Panc1 (cell line): ENCODE results near the gene TNFAIP1. TPM values are rescaled to one million over a fixed set of nuclear protein-coding genes. Genes with fewer than 3 reads are reported as not detected.
A peak's percentile ranks its signal among the peaks of the same experiment; 100 is the strongest.

Source experiments
- ATAC-seq: fragments of 200-7000 bp; cut with Tn5 transposase; 2 replicates; pipeline ENCODE4 v1.9.1; 2020; ENCODE audit warnings: mild to moderate bottlenecking, moderate library complexity
- BruUV-seq: library from RNA; stranded (reverse); fragments of 400-500 nt; replicated peaks from 2 replicates; lab custom pipeline; 2021; lab: Mats Ljungman, UMichigan
- CTCF ChIA-PET: fragments of 300-600 bp; sonication (Branson Sonifier 250); formaldehyde crosslinking; loops from one replicate; lab custom pipeline; 2022; ENCODE audit warnings: antibody characterized with exemption; lab: Charles Lee
- POLR2A ChIA-PET: fragments of 300-600 bp; sonication (Branson Sonifier 250); formaldehyde crosslinking; loops from one replicate; lab custom pipeline; 2022; ENCODE audit warnings: antibody characterized with exemption; lab: Charles Lee
- DNase-seq: peaks from one replicate; pipeline ENCODE4 v3.0.0-alpha.2; 2010; ENCODE audit warnings: low read depth, low spot score
- H3K27ac ChIP-seq: 2 replicates; pipeline ENCODE4 v1.5.1; 2011; ENCODE audit warnings: mild to moderate bottlenecking, low read length, inconsistent platforms
- H3K27me3 ChIP-seq: fragments of 200-500 bp; sonication (Bioruptor generic); 2 replicates; pipeline ENCODE4 v1.6.0; 2014; ENCODE audit warnings: low read length, inconsistent platforms; ENCODE audit not compliant: control insufficient read depth, insufficient read depth
- H3K36me3 ChIP-seq: fragments of 200-500 bp; sonication (Bioruptor generic); 2 replicates; pipeline ENCODE4 v1.5.1; 2014; ENCODE audit warnings: inconsistent platforms, mild to moderate bottlenecking, low read length, moderate library complexity; ENCODE audit not compliant: control insufficient read depth, insufficient read depth
- H3K4me1 ChIP-seq: 2 replicates; pipeline ENCODE4 v1.5.1; 2011; ENCODE audit warnings: inconsistent platforms, mild to moderate bottlenecking, low read length, moderate library complexity; ENCODE audit not compliant: control insufficient read depth, insufficient read depth
- H3K4me3 ChIP-seq, 2 experiments: 2 replicates each; pipeline ENCODE4 v1.5.1; 2011 to 2012; ENCODE audit warnings: low read depth in 2 of 2, low read length in 2 of 2, mild to moderate bottlenecking in 2 of 2, inconsistent platforms in 1 of 2, moderate library complexity in 1 of 2
- H3K9me3 ChIP-seq: fragments of 200-500 bp; sonication (Bioruptor generic); 2 replicates; pipeline ENCODE4 v1.5.1; 2014; ENCODE audit warnings: low read depth, mild to moderate bottlenecking, inconsistent platforms, low read length, moderate library complexity; ENCODE audit not compliant: control insufficient read depth, insufficient read depth
- CTCF ChIP-seq: fragments of 450-650 bp; IDR thresholded peaks from 2 replicates; pipeline ENCODE4 v1.5.1; 2017; ENCODE audit warnings: mild to moderate bottlenecking
- POLR2AphosphoS5 ChIP-seq: IDR thresholded peaks from 2 replicates; pipeline ENCODE4 v1.6.1; 2012; ENCODE audit warnings: mild to moderate bottlenecking, low read depth, low read length, moderate library complexity
- REST ChIP-seq, 2 experiments: IDR thresholded peaks; 2 replicates each; pipeline ENCODE4 v1.6.1; 2011 to 2012; ENCODE audit warnings: low read depth in 2 of 2, control low read depth in 1 of 2, low read length in 1 of 2, mild to moderate bottlenecking in 1 of 2, moderate library complexity in 1 of 2; ENCODE audit not compliant: insufficient read depth in 1 of 2
- SIN3A ChIP-seq: IDR thresholded peaks from 2 replicates; pipeline ENCODE4 v1.6.1; 2012; ENCODE audit warnings: low read depth, mild to moderate bottlenecking, low read length, moderate library complexity, borderline replicate concordance; ENCODE audit not compliant: insufficient read depth
- TCF7L2 ChIP-seq: IDR thresholded peaks from 2 replicates; pipeline ENCODE4 v1.6.1; 2011; ENCODE audit warnings: mild to moderate bottlenecking, low read depth, low read length, inconsistent platforms
- in situ Hi-C: cut with HindIII; loops from 2 replicates; pipeline ENCODE4 v1.10.0; 2016; ENCODE audit warnings: low sequenced_read_pairs, low pct_unique_long_range_greater_than_20kb
- intact Hi-C: fragments of 100-400 bp; cut with micrococcal nuclease; formaldehyde crosslinking; loops from one replicate; pipeline ENCODE4 v1.10.0; 2022; ENCODE audit not compliant: unreplicated experiment
- total RNA-seq: library from RNA; stranded (reverse); gene quantifications from one replicate; pipeline ENCODE4 v1.2.1, GENCODE V29; 2021; ENCODE audit not compliant: unreplicated experiment

Gene TNFAIP1
- total RNA-seq, 1 experiment from 2014 or later = 55.8 TPM

- POLR2A ChIA-PET = interaction anchor here (0.6 to 1.4 kb wide), 4 partner anchors 10 to 104 kb away, joined by 3 to 11 read pairs (median 6); partner anchors contain the start of genes IFT20, POLDIP2 and TNFAIP1
- CTCF ChIA-PET = no interaction called here
- TF ChIP-seq REST (IDR thresholded peaks at IDR 0.05; ENCODE audit: insufficient read depth in 1 of 2, low read depth in 2 of 2, low read length in 1 of 2) (no peak), POLR2AphosphoS5 (peak; percentile 26; the same call in 1 of the 2 replicates)
- H3K9me3 ChIP-seq = no peaks in the 10 kb centered on the region
- no peak overlapping the region for H3K4me3 ChIP-seq
- peaks cover 5% of the 10 kb centered on the region for H3K36me3 ChIP-seq
- in situ Hi-C loops (no loop called here), intact Hi-C loops (no loop called here)
- no peak for ATAC-seq
- H3K4me1 ChIP-seq = peaks cover 26% of the 10 kb centered on the region
- no TSS peak for BruUV-seq
- no peak for DNase-seq
- H3K27ac ChIP-seq = peak overlapping the region; percentile 65
- H3K27me3 ChIP-seq = no peaks in the 10 kb centered on the region
Observed at GRCh38 chr17:28345419-28346198, 10.0 kb downstream of the TNFAIP1 start.

- no peak for DNase-seq
- intact Hi-C loops = no loop called here
- no peak overlapping the region for H3K4me3 ChIP-seq
- no peak for ATAC-seq
- H3K36me3 ChIP-seq = peaks cover 8% of the 10 kb centered on the region
- peak overlapping the region; percentile 65 for H3K27ac ChIP-seq
- TF ChIP-seq TCF7L2 (no peak), POLR2AphosphoS5 (peak; percentile 36; the same call in 1 of the 2 replicates)
- no peaks in the 10 kb centered on the region for H3K9me3 ChIP-seq
- H3K4me1 ChIP-seq = peaks cover 26% of the 10 kb centered on the region
- in situ Hi-C loops = no loop called here
- ChIA-PET CTCF (interaction anchor here (0.7 kb wide), 1 partner anchor 10 kb away, joined by 5 read pairs; the partner anchor contains the start of genes IFT20 and TNFAIP1), POLR2A (interaction anchor here (1.2 to 1.4 kb wide), 2 partner anchors 10 to 11 kb away, joined by 3 to 11 read pairs; partner anchors contain the start of genes IFT20, POLDIP2 and TNFAIP1)
- TSS peak; percentile 41 for BruUV-seq
- no peaks in the 10 kb centered on the region for H3K27me3 ChIP-seq
Observed at GRCh38 chr17:28346199-28346580, 10.6 kb downstream of the TNFAIP1 start.

- H3K4me3 ChIP-seq = no peak overlapping the region
Observed at GRCh38 chr17:28346746-28347246, 11.2 kb downstream of the TNFAIP1 start.

More at GRCh38 chr17:28346746-28347246, 11.2 kb downstream of the TNFAIP1 start:
- POLR2A ChIA-PET = interaction anchor here (1.2 kb wide), 1 partner anchor 11 kb away, joined by 3 read pairs; the partner anchor contains the start of gene POLDIP2
- Histone ChIP-seq H3K27ac (peak overlapping the region; percentile 65; the same call in 1 of the 2 replicates), H3K36me3 (peaks cover 10% of the 10 kb centered on the region), H3K9me3 (no peaks in the 10 kb centered on the region), H3K27me3 (no peaks in the 10 kb centered on the region), H3K4me1 (peaks cover 26% of the 10 kb centered on the region)
- in situ Hi-C loops = no loop called here
- ATAC-seq (peak; percentile 67), DNase-seq (no peak)
- BruUV-seq = no TSS peak
- TF ChIP-seq POLR2AphosphoS5 (no peak; the same call in 1 of the 2 replicates), SIN3A (no peak), REST (IDR thresholded peaks at IDR 0.05; ENCODE audit: insufficient read depth in 1 of 2, low read depth in 2 of 2, low read length in 1 of 2) (no peak), TCF7L2 (no peak), CTCF (no peak; the same call in 1 of the 2 replicates)
- CTCF ChIA-PET = interaction anchor here (0.7 kb wide), 1 partner anchor 11 kb away, joined by 5 read pairs; the partner anchor contains the start of genes IFT20 and TNFAIP1
- intact Hi-C loops = no loop called here
